Left cardiac atrium (tissue), 4 donors: ENCODE results near the gene JUN. TPM values are rescaled to one million over a fixed set of nuclear protein-coding genes. Genes with fewer than 3 reads are reported as not detected.

Experiments
- ATAC-seq, 2 donors: fragments of 200-7000 bp; cut with Tn5 transposase; one replicate each; pipeline ENCODE4 v1.9.1; 2020; ENCODE audit warnings: mild to moderate bottlenecking in 2 of 2, moderate library complexity in 2 of 2
- DNase-seq: peaks from one replicate; pipeline ENCODE4 v3.0.0-alpha.2; 2020
- intact Hi-C, 2 donors: fragments of 100-400 bp; cut with DNase I; formaldehyde crosslinking; loops; one replicate each; pipeline versions ENCODE4 v1.14.1 to v1.15.1; 2022 to 2023
- total RNA-seq, 2 donors: library from RNA; stranded (reverse); fragmentation: NEBNext Ultra II Directional; extraction: Animal tissue kit (Norgen Biotek cat#: 25700); gene quantifications; one replicate each; pipeline ENCODE4 v1.2.1, GENCODE V29; 2021
- donor health status: DM: no; HTN: yes; CAD: no.
- donor health status: DM: no; HTN: yes; CAD: no; lungs with severe emphysema.
- donor health status: DM: yes; HTN: yes; CAD: no.
- donor health status: Dilated cardiomyopathy.

The JUN gene
- total RNA-seq, 2 donors from 2014 or later: 67.6 to 78.0 TPM

DNA sequence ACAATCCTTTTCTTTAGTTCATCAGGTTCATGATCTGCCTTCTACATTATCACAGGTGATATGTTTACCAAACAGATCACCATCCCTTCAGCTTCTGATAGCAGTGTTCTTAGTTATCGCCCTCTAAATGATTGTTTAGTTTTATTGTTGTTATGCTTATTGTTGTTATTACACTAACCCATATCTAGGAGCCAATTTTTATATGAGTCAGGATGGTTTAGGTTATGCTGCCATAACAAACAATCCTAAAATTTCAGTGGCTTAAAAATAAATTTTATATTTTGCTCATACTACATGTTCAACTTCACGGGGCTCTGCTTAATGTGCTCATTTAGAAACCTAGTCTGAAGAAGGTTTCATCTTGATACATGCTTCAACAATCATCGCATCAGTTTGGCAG, 4.4 kb upstream of the JUN start:
- DNase-seq: no peak
- intact Hi-C loops: loop anchor here (5.0 to 10.0 kb wide), 2 partner anchors 94 to 507 kb away; partner anchors contain the start of gene FGGY (in 1 of the 2)
- no peak for ATAC-seq

DNA sequence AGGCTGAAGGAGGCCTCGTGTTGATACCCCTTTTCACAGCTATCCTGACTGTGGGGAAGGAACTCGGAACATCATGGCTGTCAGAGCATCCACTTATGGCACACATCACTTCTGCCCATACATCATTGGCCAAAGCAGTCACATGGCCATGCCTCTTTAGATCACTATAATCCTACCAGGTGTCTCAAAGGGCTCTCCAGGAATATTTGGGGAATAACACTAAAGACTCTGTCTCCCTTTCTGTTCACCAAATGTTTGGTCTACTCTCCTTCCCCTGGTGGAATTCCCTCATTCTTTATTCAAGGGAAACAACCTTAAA, 3.0 kb upstream of the JUN start:
- intact Hi-C loops: loop anchor here (5.0 to 10.0 kb wide), 2 partner anchors 95 to 508 kb away; partner anchors contain the start of gene FGGY (in 1 of the 2)
- ATAC-seq (no peak), DNase-seq (no peak)

DNA sequence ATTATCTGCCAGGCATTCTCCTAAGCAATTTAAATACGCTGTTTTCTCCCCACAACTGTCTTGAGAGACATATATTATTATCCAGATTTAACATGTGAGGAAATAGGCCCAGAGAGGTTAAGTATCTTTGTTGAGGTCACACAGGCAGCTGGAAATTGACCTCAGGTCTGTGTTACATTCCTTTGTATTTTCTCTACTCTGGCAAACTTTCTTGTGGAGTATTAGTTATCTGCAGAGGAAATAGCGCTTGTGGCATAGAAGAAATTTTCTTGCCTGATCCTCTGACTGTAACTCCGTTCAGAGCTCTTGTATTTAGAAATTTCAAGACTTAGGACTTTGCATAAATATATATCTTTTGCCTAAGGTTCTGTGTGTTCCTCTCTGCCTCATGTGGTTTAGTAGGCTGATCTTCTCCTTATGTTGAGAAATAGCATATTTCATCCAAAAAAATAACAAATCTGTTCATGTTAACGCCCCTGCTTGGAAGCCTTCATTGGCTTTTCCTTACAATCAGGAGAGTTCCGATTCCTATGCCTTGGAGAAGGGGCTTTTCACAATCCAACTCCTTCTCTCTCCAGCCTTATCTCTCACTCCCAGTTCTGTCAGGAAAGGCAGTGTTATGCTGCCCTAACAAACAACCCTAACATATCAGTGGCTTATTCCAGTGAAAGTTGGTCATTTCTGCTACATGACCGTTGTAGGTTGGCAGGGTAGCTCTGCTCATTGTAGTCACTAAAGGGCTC, 2.5 kb upstream of the JUN start:
- intact Hi-C loops: loop anchor here (5.0 to 10.0 kb wide), 2 partner anchors 96 to 508 kb away; partner anchors contain the start of gene FGGY (in 1 of the 2)
- DNase-seq: no peak
- no peak for ATAC-seq

DNA sequence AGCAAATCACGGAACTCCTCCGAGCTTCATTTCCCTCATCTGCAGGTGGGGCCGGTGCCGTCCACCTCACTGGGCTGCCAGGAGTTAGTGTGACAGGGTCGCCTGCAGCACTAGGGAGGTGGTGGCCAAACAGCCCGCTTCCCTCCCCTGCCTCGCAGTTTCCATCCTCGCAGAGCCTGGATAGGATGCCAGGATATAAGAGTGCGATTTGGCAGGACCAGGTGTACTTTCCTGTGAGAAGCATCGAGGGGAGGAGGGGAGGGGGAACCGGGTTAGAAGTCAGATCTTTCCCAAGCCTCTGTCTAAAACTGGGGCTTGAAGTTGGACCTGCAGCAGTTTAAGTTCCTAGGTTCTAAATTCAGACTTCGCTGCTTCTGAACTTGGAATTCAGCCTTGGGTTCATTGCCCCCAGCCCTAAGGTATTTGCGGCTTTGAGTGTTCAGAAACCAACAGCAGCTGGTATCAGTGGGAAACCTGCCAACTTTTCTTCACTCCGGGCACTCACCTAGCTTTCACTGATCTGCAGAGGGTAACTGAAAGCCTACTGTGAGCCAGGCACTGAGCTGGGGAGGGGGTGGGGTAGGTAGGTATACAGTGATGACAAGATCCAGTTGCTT, 1.7 kb upstream of the JUN start:
- ATAC-seq: no peak
- intact Hi-C loops: loop anchor here (2.0 to 10.0 kb wide), 3 partner anchors 97 to 509 kb away; partner anchors contain the start of gene FGGY (in 1 of the 2)
- DNase-seq: peak; percentile 57

DNA sequence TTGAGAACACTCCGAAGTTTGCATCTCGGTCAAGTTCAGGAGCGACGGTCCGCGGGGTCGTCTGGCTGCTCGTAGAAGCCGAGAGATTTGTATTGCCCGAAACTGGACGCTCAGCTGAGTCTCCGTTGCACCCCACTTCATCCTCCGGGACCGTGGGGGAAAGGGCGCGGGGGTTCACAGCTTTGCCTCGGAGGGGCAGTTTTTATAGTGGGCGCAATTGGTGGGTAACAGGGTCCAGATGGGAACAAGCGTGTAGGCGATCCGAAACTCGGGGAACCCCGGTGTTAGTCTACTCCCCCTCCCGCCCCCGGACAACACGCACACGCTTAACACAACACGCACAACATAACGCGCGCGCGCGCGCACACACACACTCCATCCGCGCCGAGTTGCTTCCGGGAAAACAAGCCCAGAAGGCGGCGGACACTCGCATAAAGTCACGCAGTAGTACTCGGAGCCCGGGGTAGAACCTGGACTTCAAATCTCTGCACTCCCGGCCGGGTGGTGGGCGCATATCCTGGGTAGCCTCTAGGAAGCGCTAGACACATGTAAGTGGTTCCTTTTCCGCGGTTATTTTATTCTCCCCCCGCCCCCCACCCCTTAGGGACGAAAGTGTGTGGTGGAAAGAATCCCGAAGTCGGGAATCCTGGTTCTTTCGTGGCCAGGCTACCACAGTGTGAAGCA, 1.1 kb upstream of the JUN start:
- DNase-seq (peak; percentile 92), ATAC-seq (peak; percentile 20 to 37)
- intact Hi-C loops: loop anchor here (2.0 to 10.0 kb wide), 5 partner anchors 32 to 917 kb away; partner anchors contain the start of gene FGGY (in 1 of the 2)

DNA sequence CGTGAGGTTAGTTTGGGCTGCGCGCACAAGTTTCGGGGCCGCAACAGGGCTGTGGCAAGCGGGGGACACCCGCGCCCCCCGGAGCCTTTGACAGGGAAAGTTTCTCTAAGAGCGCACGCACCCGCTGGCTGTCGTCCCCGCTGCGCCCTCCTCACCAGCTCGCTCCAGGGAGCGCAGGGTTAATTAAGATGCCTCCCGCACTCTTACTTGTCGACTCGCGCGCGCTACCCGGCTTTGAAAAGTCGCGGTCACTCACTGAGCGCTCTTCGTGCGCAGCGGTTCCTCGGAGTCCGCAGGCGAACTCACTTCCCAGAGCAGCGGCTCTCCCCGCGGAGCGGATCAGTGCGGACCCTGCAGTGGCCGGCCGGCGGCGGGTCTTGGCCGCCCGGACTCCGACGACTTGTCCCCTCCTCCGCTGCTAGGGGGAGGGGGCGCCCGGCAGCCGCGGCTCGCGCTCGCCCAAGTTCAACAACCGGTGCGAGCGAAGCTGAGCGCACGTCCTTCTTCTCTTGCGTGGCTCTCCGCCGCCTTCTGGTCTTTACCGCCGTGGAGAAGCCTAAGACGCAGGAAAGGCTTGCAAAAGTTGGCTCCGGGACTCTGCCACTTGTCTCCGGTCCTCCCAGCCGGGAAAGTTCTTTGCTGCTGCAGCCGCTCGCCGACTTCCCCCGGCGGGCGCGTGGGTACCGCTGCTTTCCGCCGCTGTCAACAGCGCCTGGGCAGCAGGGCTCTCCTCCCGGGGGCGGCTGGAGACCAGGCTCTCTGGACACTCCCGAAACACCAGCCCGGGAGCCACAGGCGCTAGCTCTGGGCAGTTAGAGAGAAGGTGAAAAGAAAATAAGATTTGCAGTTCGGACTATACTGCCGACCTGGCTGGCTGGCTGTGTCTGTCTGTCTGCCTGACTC, 506 bp downstream of the JUN start:
- peak; percentile 4 for ATAC-seq

DNA sequence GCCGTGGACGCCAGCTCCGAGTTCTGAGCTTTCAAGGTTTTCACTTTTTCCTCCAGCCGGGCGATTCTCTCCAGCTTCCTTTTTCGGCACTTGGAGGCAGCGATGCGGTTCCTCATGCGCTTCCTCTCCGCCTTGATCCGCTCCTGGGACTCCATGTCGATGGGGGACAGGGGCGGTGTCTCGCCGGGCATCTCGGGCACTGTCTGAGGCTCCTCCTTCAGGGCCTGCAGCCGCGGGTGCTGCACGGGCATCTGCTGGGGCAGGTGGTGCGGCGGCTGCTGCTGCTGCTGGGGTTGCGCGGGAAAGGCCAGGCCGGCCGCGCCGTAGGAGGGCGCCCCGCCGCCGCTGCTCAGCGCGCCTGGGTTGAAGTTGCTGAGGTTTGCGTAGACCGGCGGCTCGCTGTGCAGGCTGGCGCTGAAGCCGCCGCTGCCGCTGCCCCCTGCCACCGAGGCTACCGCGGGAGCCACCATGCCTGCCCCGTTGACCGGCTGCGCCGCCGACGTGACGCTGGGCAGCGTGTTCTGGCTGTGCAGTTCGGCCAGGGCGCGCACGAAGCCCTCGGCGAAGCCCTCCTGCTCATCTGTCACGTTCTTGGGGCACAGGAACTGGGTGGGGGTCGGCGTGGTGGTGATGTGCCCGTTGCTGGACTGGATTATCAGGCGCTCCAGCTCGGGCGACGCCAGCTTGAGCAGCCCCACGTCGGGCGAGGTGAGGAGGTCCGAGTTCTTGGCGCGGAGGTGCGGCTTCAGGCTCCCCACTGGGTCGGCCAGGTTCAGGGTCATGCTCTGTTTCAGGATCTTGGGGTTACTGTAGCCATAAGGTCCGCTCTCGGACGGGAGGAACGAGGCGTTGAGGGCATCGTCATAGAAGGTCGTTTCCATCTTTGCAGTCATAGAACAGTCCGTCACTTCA, 1.4 kb downstream of the JUN start:
- ATAC-seq (peak; percentile 0 to 10), DNase-seq (peak; percentile 55)
- intact Hi-C loops: loop anchor here (1.0 to 10.0 kb wide), 4 partner anchors 35 to 920 kb away; partner anchors contain the start of gene FGGY (in 1 of the 2)

More for the DNA sequence above, 506 bp downstream of the JUN start:
- peak; percentile 65 for DNase-seq
- intact Hi-C loops: loop anchor here (1.0 to 10.0 kb wide), 4 partner anchors 34 to 919 kb away; partner anchors contain the start of gene FGGY (in 1 of the 2)

DNA sequence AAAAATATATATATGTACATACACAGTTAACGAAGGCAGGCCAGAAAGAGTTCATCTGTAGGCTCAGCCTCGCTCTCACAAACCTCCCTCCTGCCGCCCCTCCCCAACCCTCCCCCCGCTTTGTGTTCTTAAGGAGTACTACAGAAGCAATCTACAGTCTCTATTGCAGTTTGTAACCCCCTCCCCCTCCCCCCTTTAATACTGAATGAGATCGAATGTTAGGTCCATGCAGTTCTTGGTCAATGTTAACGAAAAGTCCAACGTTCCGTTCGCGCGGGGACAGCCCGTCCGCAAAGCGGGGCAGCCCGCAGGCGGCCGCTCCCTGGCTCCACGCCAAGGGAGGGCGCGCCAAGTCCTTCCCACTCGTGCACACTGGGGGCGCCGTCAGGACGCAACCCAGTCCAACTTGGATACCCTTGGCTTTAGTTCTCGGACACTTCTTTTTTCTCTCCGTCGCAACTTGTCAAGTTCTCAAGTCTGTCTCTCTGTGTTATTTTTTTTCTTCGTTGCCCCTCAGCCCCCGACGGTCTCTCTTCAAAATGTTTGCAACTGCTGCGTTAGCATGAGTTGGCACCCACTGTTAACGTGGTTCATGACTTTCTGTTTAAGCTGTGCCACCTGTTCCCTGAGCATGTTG, 2.2 kb downstream of the JUN start:
- peak; percentile 80 for DNase-seq
- ATAC-seq: peak in 1 of 2 donors; percentile 15
- intact Hi-C loops: loop anchor here (5.0 to 10.0 kb wide), 3 partner anchors 36 to 921 kb away; partner anchors contain the start of gene FGGY (in 1 of the 2)

DNA sequence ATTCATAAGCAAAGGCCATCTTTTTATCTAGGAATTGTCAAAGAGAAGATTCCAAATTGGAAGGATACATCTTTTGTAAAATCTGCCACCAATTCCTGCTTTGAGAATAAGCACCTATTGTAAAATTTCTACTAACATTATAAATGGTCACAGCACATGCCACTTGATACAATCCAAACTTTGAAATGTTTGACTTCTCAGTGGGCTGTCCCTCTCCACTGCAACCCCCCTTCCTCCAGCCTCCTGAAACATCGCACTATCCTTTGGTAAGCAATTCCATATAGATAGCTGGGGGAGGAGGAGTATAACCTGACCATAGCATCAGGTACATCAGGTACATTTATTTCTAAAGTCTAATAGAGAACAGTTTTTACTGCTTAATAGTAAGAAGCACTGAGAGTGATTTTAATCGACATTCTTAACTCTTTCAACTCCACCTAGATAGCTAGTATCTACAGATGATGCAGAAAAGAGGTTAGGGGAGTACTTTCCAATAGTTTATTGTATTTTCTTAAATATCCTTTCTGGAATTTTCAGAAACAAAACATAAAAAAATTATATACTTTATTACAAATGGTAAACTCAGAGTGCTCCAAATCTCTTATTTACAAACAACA, 2.9 kb downstream of the JUN start:
- ATAC-seq (no peak), DNase-seq (no peak)
- intact Hi-C loops: loop anchor here (5.0 to 10.0 kb wide), 3 partner anchors 36 to 921 kb away; partner anchors contain the start of gene FGGY (in 1 of the 2)

DNA sequence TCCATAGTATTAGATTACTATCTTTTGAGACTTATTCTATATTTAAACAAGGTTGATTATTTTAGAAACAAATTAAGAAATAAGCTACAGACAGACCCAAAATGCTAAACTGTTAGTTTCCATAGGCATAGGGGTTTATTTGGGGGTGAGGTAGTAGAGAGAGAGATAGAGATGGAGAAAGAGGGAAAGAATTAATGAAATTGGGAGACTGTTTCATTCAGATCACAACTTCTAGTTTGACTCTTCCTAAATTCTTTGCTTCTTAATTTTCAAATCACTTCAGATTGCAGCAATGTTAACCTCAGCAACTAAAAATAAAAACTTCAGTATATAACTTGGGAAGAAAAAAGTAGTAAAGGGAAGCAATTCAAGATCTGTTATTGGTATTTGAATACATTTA, 3.4 kb downstream of the JUN start:
- intact Hi-C loops: loop anchor here (5.0 to 10.0 kb wide), 3 partner anchors 37 to 922 kb away; partner anchors contain the start of gene FGGY (in 1 of the 2)
- DNase-seq (no peak), ATAC-seq (no peak)

DNA sequence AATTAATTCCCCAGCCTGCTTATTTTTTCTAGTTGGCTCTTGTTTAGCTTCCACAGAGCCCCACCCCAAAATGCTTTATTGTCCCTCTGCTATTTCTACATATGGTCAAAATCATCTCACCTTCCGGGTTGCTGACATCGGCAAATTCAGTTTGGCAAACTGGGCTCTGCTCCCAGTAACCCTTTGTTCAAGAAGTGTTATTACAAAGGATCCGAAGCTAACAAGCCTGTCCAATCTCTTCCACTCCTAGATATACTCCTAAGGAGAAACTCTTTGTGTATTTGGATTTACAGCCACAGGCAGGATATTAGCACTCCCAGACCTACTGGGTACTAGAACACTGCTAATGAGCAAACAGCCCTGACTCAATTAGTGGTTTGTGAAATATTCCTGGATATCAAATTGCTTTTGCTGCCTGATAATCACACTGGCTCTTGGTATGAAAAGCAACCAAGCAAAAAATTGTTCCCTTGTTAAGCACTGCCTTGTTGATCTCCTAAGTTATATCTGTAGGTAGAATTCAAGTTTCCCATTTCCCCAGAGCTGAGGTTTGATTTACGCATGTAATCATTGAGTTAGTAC, 4.0 kb downstream of the JUN start:
- ATAC-seq (no peak), DNase-seq (peak; percentile 27)
- intact Hi-C loops: loop anchor here (5.0 to 10.0 kb wide), 4 partner anchors 37 to 932 kb away; partner anchors contain the start of gene FGGY (in 1 of the 2)

DNA sequence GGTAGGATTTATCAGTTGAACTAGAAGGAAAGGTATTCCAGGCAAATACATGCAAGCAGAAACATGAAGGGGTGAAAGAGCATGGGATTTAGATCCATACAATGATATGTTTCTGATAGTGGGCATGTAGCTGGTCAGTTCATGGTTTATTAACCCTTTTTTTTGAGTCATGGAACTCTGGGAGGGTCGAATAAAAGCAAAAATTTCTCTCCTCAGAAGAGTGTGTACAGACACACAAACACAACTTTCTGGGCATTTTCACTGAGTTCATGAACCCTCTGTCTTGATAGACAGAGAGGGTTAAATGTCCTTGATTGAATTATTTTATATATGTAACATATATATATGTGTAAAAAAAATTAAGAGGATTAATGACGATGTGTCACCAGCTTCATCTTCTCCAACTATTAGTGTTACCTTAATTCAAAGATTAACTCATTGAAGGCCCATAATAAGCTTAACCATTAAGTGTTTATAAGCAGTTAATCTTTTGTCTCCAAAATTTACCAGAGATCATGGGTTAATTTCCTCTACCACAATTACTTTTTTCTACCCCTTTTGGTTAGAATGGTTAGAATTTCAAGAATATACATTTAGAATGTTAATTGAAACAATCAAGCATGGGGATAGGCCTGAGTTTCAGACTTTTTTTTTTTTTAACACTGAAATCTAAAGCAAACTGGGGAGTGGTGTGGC, 4.6 kb downstream of the JUN start:
- no peak for ATAC-seq
- DNase-seq: no peak
- intact Hi-C loops: loop anchor here in 1 of 2 donors (5.0 kb wide), 1 partner anchor 933 kb away; no protein-coding TSS in a partner anchor

DNA sequence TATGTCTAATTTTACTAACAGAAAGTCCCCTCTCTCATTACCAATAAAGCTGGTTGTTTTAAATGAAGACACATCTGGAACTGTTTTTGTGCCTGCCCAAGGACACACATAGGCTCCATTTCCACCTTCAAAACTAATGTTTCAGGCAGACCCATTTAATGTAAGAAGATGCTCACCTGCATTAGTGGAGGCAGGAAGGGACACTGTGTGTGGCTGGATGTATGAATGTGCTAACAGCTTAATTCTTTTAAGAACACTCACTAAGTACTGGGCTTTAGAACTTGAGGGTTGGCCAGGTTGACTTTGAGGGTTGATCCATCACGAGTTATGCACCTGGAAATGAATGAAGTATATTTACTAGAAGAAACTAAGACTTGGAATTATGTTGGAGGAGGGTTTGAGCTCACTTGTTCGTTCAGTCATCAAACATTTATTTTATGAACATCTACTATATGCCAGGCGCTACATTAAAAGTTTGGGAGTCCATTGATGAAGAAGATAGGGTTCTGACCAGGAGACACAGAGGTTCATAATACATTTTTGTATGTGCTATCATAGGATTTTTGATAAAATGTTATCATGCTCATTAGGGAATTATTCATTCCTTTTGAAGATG, 5.4 kb downstream of the JUN start:
- intact Hi-C loops: loop anchor here in 1 of 2 donors (5.0 kb wide), 1 partner anchor 934 kb away; no protein-coding TSS in a partner anchor
- ATAC-seq: no peak

DNA sequence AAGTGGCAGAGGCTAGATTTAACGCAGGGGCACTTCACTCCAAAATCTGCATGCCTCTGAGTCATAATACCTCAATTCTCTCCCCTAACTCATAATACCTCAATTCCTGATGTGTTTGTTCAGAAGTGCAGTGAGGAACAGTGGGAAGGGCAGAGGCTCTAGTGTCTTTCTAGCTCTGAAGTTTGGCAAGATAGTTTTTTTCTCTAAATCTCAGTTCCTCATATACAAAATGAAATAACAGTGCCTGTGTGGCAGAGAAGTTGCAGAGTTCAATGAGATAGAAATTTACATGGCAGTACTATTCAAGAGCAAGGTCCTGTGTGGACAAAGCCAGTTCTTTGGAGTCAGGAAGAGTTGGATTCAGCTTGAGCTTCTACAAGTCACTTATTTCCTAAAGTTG, 9.8 kb downstream of the JUN start:
- intact Hi-C loops: no loop called here
- ATAC-seq (no peak), DNase-seq (no peak)

More for the DNA sequence above, 5.4 kb downstream of the JUN start:
- no peak for DNase-seq

DNA sequence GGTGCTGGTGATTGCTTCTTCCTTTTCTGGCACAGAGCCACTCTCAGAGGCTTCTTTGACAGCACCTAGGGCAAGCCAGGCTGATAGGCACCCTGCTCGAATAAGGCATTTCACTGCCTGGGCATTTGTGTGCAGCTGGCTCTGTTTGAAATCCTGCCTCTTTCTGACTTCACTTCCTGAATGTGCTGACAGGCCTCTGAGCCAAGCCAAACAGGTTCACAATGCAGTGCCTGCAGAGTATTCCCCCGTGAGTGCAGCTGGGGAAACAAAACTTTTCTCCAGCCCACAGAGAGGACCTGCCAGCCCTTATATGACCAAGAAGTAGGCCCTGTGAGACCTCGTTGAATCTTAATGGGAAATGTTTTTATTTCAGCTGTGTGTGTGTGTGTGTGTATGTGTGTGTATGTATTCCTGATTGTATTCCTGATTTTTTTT, 10.4 kb downstream of the JUN start:
- intact Hi-C loops: no loop called here
- ATAC-seq (peak; percentile 89 to 91), DNase-seq (peak; percentile 77)
